Stimulated activated CD4-positive, alpha-beta T cell treated with anti-CD3 and anti-CD28 coated beads, Interleukin-1b, Interleukin-23, amount 100 ng/mL, for 24 hours (primary cell): ENCODE measurements around the gene NFIC.

ENCODE experiments used
- DNase-seq, 4 experiments: peaks; one replicate each; pipeline ENCODE4 v3.0.0-alpha.2; 2020; ENCODE audit warnings: low read depth in 4 of 4, low spot score in 1 of 4

NFIC gene

DNA sequence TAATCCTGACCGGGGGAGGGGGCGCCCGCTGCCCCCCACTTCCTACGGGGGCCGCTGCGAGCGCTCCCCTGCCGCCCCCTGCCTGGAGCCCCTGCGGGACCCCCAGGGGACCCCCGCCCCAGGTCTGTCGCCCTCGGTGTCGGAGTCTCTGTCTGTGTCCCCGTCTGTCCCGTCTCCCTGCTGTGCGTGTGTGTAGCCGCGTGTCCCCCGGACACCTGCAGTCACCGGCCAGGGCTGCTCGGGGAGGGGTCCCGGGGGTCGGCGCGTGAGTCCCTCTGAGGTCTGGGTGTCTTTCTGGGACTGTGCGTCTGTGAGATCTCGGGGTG is 7.7 kb upstream of the NFIC start:
- DNase-seq: no peak

DNA sequence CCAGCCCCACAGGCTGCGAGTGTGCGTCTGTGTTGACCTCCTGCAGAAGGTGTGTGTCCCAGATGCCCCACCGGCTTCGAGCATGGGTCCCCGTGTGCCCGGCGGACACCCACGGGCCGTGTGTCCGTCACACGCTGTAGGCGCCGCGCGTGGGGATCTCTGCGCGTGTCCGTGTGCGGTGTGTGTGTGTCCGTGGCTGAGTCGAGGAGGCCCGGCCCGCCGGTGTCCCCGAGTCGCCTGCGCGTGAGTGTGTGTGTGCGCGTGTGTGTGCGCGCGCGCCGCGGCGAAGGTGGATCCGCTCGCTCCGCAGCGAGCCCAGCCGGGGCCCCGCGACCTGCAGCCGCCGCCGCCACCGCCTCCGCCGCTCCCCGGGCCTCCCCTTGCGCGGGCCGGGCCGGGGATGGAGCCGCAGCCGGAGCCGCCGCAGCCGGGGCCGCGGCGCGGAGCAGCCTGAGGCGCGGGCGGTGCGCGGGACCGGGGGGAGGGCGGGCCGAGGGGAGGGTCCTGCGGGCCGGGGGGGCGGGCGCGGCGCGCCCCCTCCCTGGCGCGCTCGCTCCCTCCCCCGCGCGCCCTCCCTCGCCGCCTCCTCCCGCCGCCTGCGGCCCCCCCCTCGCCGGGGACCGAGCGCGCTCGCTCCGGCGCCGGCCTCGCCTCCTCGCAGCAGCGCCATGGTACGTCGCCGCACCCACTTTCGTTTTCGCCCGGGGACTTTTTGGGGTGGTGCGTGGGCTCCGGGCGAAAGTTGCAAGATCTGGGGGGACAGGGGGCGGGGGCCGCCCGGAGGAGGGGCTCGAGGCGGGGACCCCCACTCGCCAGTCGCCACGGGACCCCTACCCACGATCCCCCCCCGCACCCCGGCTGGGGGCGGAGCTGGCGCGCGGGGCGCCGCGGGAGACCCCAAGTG is 7.1 kb upstream of the NFIC start:
- peak in 3 of 4 experiments; percentile 37 to 64 (median 54) for DNase-seq

DNA sequence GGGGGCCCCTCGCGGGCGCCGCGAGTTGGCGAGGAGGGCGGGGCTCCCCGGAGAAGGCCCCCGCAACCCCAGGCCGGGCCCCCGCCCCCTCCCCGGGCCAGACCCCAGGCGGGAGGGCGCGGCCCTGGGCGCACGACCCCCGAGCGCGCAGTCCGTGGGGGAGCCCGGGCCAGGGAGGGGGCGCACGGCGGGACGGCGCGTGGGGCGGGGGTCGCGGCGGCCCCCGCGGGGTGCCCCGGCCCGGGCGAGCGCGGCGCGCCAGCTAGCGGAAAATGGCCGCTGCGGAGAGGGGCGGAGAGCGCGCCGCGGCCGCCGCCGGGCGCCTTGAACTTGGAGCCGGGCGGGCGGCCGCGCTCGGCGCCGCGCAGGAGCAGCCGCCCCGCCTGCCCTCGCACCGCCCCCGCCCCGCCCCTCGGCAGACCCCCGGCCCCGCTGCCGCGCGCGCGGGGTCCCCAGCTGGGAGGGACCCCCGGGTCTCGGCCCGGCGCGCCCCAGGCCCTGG is 6.4 kb upstream of the NFIC start:
- DNase-seq: no peak

DNA sequence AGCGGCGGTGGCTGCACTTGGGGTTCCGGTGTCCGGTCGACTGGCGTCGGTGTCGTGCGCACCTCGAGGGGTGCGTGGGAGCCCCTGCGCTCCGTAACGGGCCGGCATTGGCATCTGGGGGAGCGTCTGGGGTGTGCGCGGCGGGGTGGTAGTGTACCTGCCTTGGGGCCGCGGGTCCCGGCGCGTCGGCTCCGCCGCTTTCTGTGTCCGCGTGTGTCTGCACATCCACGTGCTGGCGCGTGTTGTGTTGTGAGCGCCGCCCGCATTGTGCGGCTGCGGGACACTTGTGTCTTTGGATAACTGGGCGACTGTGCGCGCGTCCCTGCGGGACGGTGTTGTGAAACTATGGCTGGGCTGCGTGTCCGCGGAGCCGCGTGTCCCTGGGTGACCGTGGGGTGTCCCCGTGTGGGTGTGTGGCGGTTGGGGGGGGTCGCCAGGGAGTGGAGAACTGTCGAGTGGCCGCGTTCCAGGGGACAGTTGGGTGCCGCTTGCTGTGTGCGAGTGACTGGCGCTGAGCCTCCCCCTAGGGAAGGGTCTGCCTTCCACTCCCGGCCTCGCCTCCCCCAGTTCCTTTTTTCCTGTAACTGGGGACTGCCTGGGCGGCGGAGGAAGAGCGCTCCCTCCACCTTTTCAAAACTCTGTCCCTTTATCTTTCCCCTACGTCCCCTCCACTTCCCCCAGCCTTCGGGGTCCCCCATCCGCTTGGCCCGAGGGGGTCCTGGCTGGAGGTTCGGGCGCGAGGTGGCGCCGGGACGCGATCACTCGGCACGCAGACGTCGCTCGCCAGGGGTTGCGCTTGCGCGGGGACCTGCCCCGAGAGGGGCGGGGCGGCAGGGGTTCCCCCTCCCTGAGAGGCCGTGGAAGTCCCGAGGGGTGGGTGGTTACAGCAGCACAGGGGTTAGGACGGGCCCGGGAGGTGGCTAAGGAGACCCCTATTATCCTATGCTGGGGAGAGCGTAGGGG is 5.7 kb upstream of the NFIC start:
- peak; percentile 54 to 72 (median 64) for DNase-seq

DNA sequence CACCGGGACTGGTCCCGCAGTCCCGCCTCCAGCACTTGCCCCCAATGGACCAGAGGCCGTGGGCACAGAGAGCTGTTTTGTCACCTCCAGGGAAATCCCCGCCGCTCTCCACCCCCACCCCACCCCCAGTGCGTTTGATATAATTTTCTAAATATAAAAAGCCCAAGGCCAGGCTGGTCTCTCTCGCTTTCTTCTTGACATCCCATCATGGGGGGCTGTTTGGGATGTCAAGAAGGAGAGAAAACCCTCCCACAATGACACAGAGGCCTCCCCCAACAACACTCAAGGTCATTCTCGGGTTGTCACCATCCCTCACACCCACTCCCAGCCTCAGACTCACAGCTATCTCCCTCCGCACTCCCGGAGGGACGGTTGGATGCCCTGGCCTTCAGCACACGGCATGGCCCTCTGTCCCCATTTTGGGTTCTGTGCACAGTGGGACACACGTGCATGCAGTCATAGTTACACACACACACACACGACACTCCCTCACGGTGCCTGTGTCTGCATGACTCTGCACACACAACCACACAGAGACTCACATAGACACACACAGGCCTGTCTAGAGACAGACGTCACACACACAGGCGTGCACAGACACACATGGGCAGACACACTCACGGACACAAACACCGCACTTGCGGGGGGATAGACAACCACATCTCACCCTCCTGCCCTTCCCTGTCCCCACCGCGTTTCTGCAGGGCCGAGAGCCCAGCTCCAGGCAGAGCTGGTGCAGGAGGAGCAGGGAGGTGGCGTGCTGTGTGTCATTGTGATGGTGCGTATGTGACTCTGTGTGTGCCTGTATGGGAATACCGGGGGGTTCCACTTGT is 4.8 kb upstream of the NFIC start:
- DNase-seq: no peak

DNA sequence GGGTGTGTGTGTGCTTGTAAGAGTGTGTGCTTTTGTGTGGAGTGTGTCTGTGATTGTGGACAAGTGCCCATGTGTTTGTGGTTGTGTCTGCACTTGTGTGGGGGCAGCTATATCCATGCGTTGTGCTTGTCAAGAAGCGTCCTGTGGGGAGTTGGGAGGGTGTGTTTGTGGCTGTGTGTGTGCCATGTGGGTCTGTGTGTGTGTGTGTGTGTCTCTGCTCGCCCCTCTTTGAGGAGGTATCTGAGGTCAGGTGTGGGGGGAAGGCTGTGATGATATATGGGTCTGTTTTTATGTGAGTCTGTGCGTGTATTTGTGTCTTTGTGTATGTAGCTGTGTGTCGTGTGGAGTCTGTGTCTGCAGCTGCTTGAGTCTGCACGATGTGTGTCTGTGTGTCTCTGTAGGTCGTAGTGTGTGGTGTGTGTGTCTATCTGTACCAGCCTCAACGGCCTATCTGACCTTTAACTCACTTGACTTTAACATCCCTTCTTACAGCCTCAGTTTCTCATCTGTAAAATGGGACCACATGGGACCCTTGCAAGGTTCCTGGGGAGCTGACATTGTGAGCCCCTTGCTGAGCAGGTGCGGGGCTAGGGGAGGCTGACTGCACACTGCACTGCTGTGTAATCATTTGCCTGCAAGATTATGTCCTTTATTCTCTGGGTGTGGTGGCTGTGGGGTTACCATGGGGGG is 4.0 kb upstream of the NFIC start:
- no peak for DNase-seq

DNA sequence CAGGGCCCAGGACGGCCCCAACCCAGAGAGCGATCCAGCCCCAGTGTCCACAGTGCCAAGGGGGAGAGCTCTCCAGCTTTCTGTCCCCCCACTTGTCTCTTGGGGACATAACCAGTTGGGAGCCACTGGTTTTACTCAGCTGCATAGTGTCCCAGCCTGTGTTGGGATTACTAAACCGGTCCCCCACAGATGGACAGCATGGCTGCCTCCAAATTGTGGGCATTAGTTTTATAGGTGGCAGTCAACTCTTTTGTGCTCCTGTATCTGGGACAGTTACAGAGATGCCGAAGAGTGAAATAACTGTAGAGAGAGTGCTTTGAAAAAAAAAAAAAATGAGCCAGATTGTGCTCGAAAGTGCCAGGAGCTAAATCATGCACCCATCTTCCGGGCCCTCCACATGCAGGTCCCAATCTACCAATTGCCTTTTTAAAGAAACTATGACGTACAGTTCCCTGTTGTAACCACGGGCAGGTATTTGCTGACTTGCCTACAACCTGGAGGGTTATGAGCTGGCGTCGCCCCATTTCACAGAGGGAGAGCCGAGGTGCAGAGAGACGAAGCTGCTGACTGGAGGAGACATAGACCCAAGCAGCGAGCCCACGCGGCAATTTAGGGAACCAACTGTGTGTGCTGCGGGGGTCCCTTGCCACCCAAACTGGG is 2.4 kb upstream of the NFIC start:
- no peak for DNase-seq

DNA sequence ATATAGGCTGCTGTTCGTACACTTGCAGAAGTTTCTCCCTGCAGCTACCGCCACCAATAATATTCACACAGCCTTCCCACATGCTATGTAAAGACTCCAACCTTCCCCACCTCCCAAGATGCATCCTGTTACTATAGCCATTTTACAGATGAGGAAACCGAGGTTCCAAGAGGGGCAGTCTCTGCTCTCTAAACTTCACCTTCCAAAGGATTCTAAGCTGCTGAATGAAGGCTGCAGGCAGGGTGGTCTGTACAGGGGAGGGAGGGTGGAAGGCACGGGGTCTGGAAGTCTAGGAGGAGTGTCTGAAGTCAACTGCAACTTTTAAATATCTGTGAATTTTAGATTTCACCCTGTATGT is 1.9 kb upstream of the NFIC start:
- DNase-seq: no peak

DNA sequence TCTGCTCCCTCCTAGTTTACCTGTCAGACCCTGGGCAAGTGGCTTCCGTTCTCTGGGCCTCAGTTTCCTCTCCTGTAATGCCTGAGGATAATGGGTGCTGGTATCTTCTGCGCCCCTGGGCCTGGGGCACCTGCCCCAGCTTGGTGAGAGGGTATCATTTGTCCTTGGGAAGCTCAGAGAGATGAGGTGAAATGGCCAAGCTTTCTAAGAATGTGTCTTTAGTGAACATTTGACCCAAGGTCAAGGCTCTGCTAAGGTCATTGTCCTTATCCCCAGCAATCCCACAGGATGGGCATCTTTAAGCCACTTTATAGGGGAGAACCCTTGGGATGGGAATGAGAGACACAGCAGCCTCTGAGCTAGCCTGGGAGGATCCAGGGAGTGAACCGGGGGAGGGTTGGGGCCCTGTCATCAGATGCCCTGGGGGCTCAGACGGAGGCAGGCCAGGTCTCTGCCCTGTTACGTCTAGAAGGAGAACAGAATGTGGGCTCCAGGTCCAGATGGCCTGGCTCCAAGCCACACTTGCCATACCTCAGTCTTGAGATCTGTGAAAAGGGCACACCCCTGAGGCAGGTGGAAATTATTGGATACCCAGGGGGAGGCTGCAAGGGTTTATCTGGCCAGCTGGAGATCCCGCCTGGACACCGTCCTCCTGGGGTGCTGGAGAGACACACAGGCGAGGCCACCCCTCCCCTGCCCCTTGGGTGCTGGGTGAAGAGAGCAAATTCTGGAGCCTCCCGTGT is 1.1 kb upstream of the NFIC start:
- DNase-seq: no peak

DNA sequence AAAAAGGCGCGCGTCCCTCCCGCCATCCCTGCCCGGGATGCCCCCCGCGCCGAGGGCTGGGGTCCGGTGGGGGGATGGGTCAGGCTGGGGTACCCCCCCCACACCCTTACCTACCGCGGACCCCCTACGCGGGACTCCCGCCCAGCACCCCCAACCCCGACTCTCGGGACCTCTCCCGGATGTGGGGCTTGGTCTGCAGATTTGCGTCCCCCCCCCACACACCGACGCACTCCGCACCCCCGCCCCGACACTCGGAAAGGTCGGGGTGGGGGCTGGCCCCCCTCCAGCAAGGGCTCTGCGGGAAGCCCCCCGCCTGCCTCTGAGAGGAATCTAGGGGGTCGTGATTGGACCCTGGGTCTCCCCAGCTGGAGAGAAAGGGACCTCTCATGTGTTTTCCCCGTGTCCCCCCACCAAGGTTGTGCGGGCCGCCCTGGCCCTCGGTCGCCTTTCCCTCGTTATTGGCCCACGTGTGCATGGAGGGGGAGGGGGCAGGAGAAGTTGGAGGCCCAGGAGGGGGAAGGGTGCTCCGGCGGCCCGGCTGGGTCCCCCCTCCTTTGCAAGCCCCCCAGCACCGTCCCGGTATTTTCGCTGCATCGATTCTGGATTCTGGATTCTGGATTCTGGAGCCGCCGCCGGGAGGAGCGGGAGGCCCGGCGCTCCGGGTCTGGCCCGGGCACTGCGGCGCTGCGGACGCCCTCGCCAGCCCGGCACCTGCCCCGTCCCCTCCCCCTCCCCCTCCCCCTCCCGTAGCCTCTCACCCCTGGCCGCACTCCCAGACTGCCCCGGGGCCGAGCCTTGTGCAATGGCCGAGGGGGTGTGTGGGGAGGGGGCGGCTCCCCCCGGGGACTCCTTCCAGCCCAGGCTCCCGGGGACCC is 607 bp downstream of the NFIC start:
- DNase-seq: no peak

DNA sequence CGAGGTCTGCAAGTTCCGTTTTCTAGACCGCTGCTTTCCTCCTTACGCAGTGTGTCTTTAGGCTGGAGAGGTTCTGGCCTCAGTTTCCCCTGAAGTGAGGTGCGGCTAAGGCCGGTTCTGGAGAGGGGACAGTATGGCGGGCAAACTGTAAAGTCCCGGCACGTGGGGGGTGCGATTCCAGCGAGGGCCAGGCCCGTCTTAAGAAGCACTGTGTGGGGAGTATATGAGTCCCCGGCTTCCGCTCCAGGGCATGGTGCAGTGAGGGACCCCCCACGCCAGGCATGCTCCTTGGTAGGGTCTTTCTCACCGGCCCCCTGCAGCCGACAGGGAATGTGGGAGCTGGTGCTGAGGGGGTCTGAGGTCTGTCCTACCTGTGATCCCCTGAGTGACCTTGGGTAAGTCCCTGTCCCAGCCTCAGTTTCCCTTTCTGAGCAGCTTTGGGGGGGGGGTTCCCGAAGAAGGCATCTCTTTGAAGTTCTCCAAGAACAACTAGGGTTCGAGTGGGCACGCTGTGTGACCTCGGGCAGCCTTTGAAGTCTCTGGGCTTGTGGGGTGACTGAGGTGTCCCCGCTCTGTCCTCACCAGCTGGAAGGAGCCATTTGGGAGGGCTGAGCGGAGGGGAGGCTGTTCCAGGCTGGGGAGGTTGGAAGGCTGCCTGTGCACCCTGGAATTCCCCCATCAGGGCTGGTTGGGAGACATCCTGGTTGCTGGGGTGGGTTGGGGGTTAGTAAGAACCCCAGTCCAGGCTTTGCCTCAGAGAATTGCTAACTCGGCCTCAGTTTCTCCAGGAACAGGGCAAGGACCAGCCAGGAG is 1.5 kb downstream of the NFIC start:
- no peak for DNase-seq

DNA sequence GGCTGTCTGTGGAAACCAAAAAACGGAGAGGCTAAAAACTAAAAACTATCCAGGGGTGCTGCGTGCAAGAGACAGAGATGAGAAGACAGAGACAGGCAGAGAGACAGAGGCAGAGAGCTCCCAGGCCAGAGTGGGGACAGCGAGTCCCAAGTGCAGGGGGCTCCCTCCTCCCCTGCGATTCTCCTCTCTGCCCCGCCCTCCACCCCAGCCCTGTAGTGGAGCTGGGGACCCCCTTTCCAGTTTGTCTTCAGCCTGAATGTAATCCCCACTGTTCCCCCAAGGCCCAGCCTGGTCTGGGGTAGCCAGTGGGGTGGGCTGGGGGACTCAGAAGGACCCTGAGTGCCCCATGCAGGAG is 2.0 kb downstream of the NFIC start:
- no peak for DNase-seq

DNA sequence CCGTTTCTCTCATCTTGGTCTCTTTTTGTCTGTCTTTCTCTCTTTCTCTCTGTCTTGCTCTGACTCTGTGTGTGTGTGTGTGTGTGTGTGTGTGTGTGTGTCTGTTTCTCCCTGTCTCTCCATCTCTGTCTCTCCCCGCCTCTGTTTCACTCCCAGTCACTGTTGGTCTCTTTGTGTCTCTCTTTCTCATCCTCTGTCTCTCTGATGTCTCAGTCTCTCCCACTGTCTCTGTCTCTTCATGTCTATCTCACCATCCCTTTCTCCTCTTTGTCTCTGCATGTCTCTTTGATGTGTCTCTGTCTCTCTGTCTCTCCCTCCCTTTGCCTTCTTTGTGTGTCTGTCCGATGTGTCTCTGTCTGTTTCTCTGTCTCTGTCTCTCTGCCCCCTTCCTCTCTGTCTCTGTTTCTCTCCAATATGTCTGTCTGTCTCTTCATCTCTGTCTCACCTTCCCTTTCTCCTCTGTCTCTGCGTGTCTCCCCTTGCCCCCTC is 2.5 kb downstream of the NFIC start:
- DNase-seq: no peak

DNA sequence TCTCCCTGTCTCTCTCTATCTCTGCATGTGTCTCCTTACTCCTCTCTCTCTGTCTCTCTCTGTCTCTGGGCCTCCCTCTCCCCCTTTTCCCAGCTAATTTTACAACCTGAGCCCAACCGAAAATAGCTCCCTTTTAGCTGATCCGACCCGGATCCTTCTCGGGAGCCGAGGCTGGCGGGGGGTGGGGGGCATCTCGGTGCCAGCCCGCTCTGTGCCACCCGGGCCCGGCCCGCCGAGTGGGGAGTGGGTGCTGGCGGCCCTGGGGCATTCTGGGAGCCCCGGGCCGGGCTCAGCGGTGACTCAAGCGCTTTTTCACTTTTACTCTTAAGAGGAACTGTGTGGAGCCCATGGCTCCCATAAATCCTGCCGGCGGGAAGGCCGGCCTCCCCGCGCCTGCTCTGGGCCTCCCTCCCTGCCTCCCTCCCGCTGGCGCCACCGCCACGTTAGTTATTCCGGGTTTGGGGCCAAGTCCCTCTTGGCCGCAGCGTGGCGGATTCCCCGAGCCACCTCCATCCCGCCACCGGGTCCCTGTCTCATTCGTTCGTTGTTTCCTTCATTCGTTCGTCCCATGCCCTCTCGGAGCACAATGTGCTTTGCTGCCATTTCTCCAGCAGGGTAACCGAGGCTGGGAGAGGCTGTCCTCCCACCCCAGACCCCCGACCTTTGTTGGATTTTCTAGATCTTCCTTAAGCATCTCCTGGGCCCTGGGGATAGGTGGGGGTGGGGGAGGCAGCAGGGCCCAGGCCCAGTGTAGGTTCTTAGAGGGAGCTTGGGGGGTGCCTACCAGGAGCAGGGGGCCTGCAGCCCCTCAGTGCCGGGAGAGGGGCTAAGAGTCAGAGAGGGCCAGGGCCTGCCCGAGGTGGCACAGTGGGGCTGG is 3.2 kb downstream of the NFIC start:
- no peak for DNase-seq

DNA sequence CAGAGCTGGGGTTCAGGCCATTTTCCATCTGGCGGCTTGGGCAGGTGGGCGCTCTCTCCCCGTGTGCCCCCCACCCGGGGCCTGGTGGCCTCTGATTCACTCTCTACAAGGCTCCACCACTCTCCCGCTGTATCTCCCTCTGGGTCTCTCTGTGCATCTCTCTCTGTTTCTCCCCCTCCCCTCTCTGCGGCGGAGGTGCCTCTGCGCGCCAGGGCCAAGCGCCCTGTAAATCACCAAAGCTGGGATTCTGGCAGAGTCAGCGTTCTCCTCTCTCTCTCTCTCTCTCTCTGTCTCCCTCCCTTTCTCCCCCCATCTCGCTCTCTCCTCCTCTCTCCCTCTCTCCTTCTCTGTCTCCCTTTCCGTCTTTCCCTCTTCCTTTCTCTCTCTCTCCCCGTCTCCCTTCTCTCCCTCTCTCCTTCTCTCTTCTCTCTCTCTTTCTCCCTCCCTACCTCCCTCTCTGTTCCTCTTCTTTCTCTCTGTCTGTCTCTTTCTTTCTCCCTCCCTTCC is 3.9 kb downstream of the NFIC start:
- no peak for DNase-seq
